ENCODE results near the gene TFAM. TPM values are rescaled to one million over a fixed set of nuclear protein-coding genes. Genes with fewer than 3 reads are reported as not detected.

Gene TFAM
- total and polyA plus RNA-seq, 2 donors from 2014 or later, result 18.5 to 35.0 TPM

DNA sequence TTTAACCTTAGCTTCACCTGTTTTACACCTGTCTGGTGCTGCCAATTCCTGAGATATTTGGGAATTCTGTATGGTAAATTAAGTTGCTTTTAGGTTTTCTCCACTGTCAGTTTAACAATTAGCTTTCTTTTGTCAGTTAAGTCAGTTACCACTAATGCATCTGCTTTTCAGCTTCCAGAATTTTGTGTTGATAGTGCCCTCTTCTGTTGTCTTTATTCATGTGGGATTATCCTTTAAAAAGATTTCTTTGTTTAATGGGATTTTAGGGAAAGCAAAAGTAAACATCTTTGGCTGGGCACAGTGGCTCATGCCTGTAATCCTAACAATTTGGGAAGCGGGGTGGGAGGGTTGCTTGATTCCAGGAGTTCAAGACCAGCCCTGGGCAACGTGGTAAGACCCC lies 8.1 kb downstream of the TFAM start:
- no peak overlapping the region for H3K4me3 ChIP-seq (ENCODE audit: low read length in 3 of 3)
- H3K36me3 ChIP-seq (ENCODE audit: control insufficient read depth in 2 of 3, insufficient read depth in 3 of 3, low read length in 3 of 3), result peaks cover 9 to 46% (median 25%) of the 10 kb centered on the region in 3 donors
- no peak overlapping the region for H3K27ac ChIP-seq (ENCODE audit: low read depth in 2 of 2, low read length in 2 of 2)
- no peaks in the 10 kb centered on the region for H3K27me3 ChIP-seq (ENCODE audit: control insufficient read depth, insufficient read depth, low read length)
- no peaks in the 10 kb centered on the region for H3K4me1 ChIP-seq (ENCODE audit: control insufficient read depth in 2 of 3, insufficient read depth in 2 of 3, low read depth in 1 of 3, low read length in 3 of 3)
- DNase-seq, result no peak
- FAIRE-seq, result no peak
- TF ChIP-seq, protein P1, sequence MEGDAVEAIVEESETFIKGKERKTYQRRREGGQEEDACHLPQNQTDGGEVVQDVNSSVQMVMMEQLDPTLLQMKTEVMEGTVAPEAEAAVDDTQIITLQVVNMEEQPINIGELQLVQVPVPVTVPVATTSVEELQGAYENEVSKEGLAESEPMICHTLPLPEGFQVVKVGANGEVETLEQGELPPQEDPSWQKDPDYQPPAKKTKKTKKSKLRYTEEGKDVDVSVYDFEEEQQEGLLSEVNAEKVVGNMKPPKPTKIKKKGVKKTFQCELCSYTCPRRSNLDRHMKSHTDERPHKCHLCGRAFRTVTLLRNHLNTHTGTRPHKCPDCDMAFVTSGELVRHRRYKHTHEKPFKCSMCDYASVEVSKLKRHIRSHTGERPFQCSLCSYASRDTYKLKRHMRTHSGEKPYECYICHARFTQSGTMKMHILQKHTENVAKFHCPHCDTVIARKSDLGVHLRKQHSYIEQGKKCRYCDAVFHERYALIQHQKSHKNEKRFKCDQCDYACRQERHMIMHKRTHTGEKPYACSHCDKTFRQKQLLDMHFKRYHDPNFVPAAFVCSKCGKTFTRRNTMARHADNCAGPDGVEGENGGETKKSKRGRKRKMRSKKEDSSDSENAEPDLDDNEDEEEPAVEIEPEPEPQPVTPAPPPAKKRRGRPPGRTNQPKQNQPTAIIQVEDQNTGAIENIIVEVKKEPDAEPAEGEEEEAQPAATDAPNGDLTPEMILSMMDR (IDR thresholded peaks at IDR 0.05; ENCODE audit: borderline replicate concordance, extremely low read depth, insufficient read depth), result no peak
- no peak overlapping the region for H3K9ac ChIP-seq (ENCODE audit: low read length in 3 of 3)
- no peaks in the 10 kb centered on the region for H3K9me3 ChIP-seq (ENCODE audit: control insufficient read depth in 2 of 3, insufficient read depth in 1 of 3, low read length in 3 of 3)
- intact Hi-C loops (cut with DNase I), result no loop called here

DNA sequence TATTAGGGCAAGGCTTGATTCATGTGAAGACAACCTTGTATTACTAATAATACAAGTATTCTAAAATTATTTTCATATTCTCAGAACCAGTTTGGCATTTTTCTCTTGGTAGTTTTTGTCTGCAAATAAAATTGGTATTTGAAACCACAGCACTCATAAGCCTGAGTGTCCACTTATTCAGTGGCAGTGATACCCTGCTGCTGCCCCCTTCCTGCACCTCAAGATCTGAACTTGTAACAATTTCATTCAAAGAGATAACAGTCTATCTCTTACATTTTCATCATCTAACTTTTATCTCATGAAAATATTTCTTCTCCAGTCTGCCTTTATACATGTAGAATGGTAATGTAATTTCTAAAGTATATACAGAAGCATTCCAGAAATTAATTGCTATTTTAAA lies 9.3 kb downstream of the TFAM start:
- H3K4me1 ChIP-seq (ENCODE audit: control insufficient read depth in 2 of 3, insufficient read depth in 2 of 3, low read depth in 1 of 3, low read length in 3 of 3), result no peaks in the 10 kb centered on the region
- FAIRE-seq (no peak), DNase-seq (no peak)
- no peak overlapping the region for H3K4me3 ChIP-seq (ENCODE audit: low read length in 3 of 3)
- H3K27me3 ChIP-seq (ENCODE audit: control insufficient read depth, insufficient read depth, low read length), result no peaks in the 10 kb centered on the region
- TF ChIP-seq, protein P1 (IDR thresholded peaks at IDR 0.05; ENCODE audit: borderline replicate concordance, extremely low read depth, insufficient read depth), result no peak
- H3K36me3 ChIP-seq (ENCODE audit: control insufficient read depth in 2 of 3, insufficient read depth in 3 of 3, low read length in 3 of 3), result peaks cover 6 to 37% (median 19%) of the 10 kb centered on the region in 3 donors
- H3K9ac ChIP-seq (ENCODE audit: low read length in 3 of 3), result no peak overlapping the region
- H3K9me3 ChIP-seq (ENCODE audit: control insufficient read depth in 2 of 3, insufficient read depth in 1 of 3, low read length in 3 of 3), result no peaks in the 10 kb centered on the region
- no peak overlapping the region for H3K27ac ChIP-seq (ENCODE audit: low read depth in 2 of 2, low read length in 2 of 2)
- intact Hi-C loops (cut with DNase I), result no loop called here

DNA sequence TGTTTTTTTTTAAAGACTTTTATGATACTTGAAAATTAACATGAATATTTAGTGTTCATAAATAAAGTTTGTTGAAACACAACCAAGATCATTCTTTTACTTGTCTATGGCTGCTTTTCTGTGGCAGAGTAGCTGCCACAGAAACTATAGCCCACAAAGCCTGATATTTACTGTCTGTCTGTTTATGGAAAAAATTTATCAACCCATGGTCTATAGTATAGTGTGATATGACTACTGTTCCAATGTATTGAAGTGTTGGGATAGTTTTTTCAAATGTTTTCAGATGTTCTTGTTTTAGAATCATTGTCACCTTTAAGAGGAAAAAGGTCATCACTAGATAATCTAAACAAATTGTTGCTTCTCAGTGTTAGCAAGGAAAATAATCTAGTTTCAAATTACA lies 10.8 kb downstream of the TFAM start:
- H3K27me3 ChIP-seq (ENCODE audit: control insufficient read depth, insufficient read depth, low read length), result no peaks in the 10 kb centered on the region
- DNase-seq (no peak), FAIRE-seq (no peak)
- intact Hi-C loops (cut with DNase I), result no loop called here
- H3K9ac ChIP-seq (ENCODE audit: low read length in 3 of 3), result no peak overlapping the region
- no peaks in the 10 kb centered on the region for H3K4me1 ChIP-seq (ENCODE audit: control insufficient read depth in 2 of 3, insufficient read depth in 2 of 3, low read depth in 1 of 3, low read length in 3 of 3)
- H3K9me3 ChIP-seq (ENCODE audit: control insufficient read depth in 2 of 3, insufficient read depth in 1 of 3, low read length in 3 of 3), result no peaks in the 10 kb centered on the region
- TF ChIP-seq, protein P1 (IDR thresholded peaks at IDR 0.05; ENCODE audit: borderline replicate concordance, extremely low read depth, insufficient read depth), result no peak
- no peak overlapping the region for H3K27ac ChIP-seq (ENCODE audit: low read depth in 2 of 2, low read length in 2 of 2)
- H3K4me3 ChIP-seq (ENCODE audit: low read length in 3 of 3), result no peak overlapping the region
- peaks cover 6 to 28% (median 12%) of the 10 kb centered on the region in 3 donors for H3K36me3 ChIP-seq (ENCODE audit: control insufficient read depth in 2 of 3, insufficient read depth in 3 of 3, low read length in 3 of 3)

DNA sequence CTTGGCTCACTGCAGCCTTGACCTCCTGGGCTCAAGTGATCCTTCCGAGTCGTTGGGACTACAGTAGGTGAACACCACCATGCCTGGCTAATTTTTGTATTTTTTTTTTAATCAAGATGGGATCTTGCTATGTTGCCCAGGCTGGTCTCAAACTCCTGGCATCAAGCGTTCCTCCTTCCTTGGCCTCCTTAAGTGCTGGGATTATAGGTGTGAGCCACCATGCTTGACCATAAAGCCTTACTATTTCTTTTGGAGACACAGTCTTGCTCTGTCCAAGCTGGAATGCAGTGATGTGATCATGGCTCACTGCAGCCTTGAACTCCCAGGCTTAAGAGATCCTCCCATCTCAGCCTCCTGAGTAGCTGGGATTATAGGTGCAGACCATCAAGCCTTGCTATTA lies 12.6 kb downstream of the TFAM start:
- no peak overlapping the region for H3K4me3 ChIP-seq (ENCODE audit: low read length in 3 of 3)
- H3K36me3 ChIP-seq (ENCODE audit: control insufficient read depth in 2 of 3, insufficient read depth in 3 of 3, low read length in 3 of 3), result peaks cover 6 to 28% (median 12%) of the 10 kb centered on the region in 3 donors
- H3K27ac ChIP-seq (ENCODE audit: low read depth in 2 of 2, low read length in 2 of 2), result no peak overlapping the region
- FAIRE-seq, result no peak
- intact Hi-C loops (cut with DNase I), result no loop called here
- no peaks in the 10 kb centered on the region for H3K9me3 ChIP-seq (ENCODE audit: control insufficient read depth in 2 of 3, insufficient read depth in 1 of 3, low read length in 3 of 3)
- DNase-seq, result no peak
- no peaks in the 10 kb centered on the region for H3K4me1 ChIP-seq (ENCODE audit: control insufficient read depth in 2 of 3, insufficient read depth in 2 of 3, low read depth in 1 of 3, low read length in 3 of 3)
- TF ChIP-seq, protein P1 (IDR thresholded peaks at IDR 0.05; ENCODE audit: borderline replicate concordance, extremely low read depth, insufficient read depth), result no peak
- H3K9ac ChIP-seq (ENCODE audit: low read length in 3 of 3), result no peak overlapping the region
- H3K27me3 ChIP-seq (ENCODE audit: control insufficient read depth, insufficient read depth, low read length), result no peaks in the 10 kb centered on the region
